Keratinocyte (primary cell): ENCODE measurements around the gene PRKD3. TPM values are rescaled to one million over a fixed set of nuclear protein-coding genes. Genes with fewer than 3 reads are reported as not detected.

Experiments
- DNase-seq: peaks from one replicate; pipeline ENCODE4 v3.0.0-alpha.2; 2011; ENCODE audit warnings: low read depth, missing footprints, low spot score
- FAIRE-seq: peaks from 2 replicates; lab custom pipeline; 2011; peaks lifted over from hg19 to GRCh38; lab: Jason Lieb, UNC
- H2AFZ ChIP-seq: 2 replicates; pipeline ENCODE4 v1.6.0; 2012; ENCODE audit warnings: low read length, control low read depth, inconsistent platforms; ENCODE audit not compliant: control insufficient read depth
- H3K27ac ChIP-seq: 2 replicates; pipeline ENCODE4 v1.5.1; 2011; ENCODE audit warnings: low read length; ENCODE audit not compliant: control insufficient read depth, insufficient read depth
- H3K27me3 ChIP-seq: 3 replicates; pipeline ENCODE4 v1.6.0; 2011; ENCODE audit warnings: low read length; ENCODE audit not compliant: control insufficient read depth, insufficient read depth; ENCODE audit errors: extremely low read depth
- H3K36me3 ChIP-seq, 2 experiments: 2 replicates in 1 of 2; 3 replicates in 1 of 2; pipeline ENCODE4 v1.5.1; 2011; ENCODE audit warnings: low read length in 2 of 2, mild to moderate bottlenecking in 1 of 2; ENCODE audit not compliant: control insufficient read depth in 2 of 2, insufficient read depth in 2 of 2; ENCODE audit errors: extremely low read depth in 1 of 2
- H3K4me1 ChIP-seq: 3 replicates; pipeline ENCODE4 v1.5.1; 2011; ENCODE audit warnings: low read length; ENCODE audit not compliant: control insufficient read depth, insufficient read depth; ENCODE audit errors: extremely low read depth
- H3K4me2 ChIP-seq: 3 replicates; pipeline ENCODE4 v1.6.0; 2011; ENCODE audit warnings: low read depth, low read length; ENCODE audit not compliant: control insufficient read depth, insufficient read depth; ENCODE audit errors: extremely low read depth
- H3K4me3 ChIP-seq, 3 experiments: fragments of 200-600 bp in 1 of 3; sonication (generic) in 1 of 3; 2 replicates in 2 of 3; 3 replicates in 1 of 3; pipeline ENCODE4 v1.5.1; 2011 to 2016; ENCODE audit warnings: low read length in 3 of 3, mild to moderate bottlenecking in 3 of 3, control low read depth in 2 of 3, inconsistent platforms in 1 of 3, low read depth in 1 of 3, mixed read lengths in 1 of 3, mixed run types in 1 of 3, moderate library complexity in 1 of 3; ENCODE audit not compliant: control insufficient read depth in 2 of 3, insufficient read depth in 2 of 3; ENCODE audit errors: extremely low read depth in 1 of 3
- H3K79me2 ChIP-seq: 2 replicates; pipeline ENCODE4 v1.6.0; 2012; ENCODE audit warnings: low read length; ENCODE audit not compliant: control insufficient read depth, insufficient read depth
- H3K9ac ChIP-seq: 3 replicates; pipeline ENCODE4 v1.6.0; 2011; ENCODE audit warnings: low read length; ENCODE audit not compliant: control insufficient read depth, insufficient read depth; ENCODE audit errors: extremely low read depth
- H3K9me1 ChIP-seq: 3 replicates; pipeline ENCODE4 v1.6.0; 2011; ENCODE audit warnings: low read length; ENCODE audit not compliant: control insufficient read depth, insufficient read depth; ENCODE audit errors: extremely low read depth
- H3K9me3 ChIP-seq: 2 replicates; pipeline ENCODE4 v1.5.1; 2012; ENCODE audit warnings: low read depth, low read length; ENCODE audit not compliant: control insufficient read depth
- H4K20me1 ChIP-seq: 3 replicates; pipeline ENCODE4 v1.6.0; 2011; ENCODE audit warnings: low read length; ENCODE audit not compliant: control insufficient read depth, insufficient read depth; ENCODE audit errors: extremely low read depth
- EZH2 ChIP-seq: IDR thresholded peaks from one replicate; pipeline ENCODE4 v1.6.1; 2012; ENCODE audit warnings: inconsistent platforms, mild to moderate bottlenecking, low read length, moderate library complexity
- dilution Hi-C: fragments of 300-500 bp; cut with MboI; formaldehyde crosslinking; loops from one replicate; pipeline ENCODE4 v1.7.0; 2020; ENCODE audit warnings: low sequenced_read_pairs; ENCODE audit not compliant: extremely low pct_ligation_motif_present
- polyA plus RNA-seq, 5 experiments: library from polyadenylated mRNA; depleted of rRNA in 3 of 5; stranded (reverse) in 3 of 5; stranded (forward) in 1 of 5; unstranded in 1 of 5; fragments of >200 nt; gene quantifications; 1 replicate in 1 of 5; 2 replicates in 3 of 5; 3 replicates in 1 of 5; pipeline versions ENCODE4 v1.2.1 to v1.2.3, GENCODE V29; 2011 to 2012; ENCODE audit warnings: missing spikeins in 2 of 5, low read depth in 1 of 5, low replicate concordance in 1 of 5
- TF ChIP-seq, protein P1 (sequence below), 3 experiments: IDR thresholded peaks in 1 of 3; conservative IDR thresholded peaks in 1 of 3; optimal IDR thresholded peaks in 1 of 3; 2 replicates in 2 of 3; 3 replicates in 1 of 3; pipeline versions ENCODE3 to v1.5.1; 2011; ENCODE audit warnings: low read length in 3 of 3, mild to moderate bottlenecking in 3 of 3, moderate library complexity in 2 of 3, control low read depth in 1 of 3, inconsistent platforms in 1 of 3; ENCODE audit not compliant: insufficient read depth in 2 of 3; ENCODE audit errors: extremely low read depth in 1 of 3

PRKD3 gene
- polyA plus RNA-seq, 1 donor (not counting 4 experiments of a cell fraction or from before 2014, with no cell fraction given), result 25.4 TPM

DNA sequence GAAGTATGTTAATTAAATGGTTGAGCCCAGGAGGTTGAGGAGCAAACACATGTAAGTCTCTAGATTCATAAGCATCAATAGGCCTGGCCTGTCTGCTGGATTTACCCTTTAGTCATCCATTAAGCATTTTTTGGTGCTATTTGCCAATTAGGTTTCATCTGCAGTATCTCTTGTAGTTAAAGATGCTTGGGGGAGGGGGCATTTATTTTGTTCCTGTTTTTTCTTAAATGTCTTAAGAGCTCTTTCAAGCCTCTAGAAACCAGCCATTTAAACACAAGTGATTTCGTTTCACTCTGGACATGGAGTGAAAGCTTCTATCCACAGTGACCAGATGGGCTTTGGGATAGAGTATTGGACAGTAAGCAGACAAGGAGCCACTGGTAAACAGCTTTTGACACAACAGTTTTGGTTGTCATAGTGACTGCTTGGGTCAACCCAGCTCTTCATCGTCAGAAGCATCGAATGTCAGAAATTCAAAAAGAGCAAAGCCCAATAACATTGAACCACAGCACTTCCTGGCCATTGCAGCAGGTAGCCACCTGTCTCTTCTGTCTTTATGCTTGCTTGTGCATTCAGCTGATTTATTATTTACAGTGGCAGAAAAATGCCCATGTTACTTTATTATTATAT is 24.7 kb upstream of the PRKD3 start:
- Histone ChIP-seq H3K36me3 (no peaks in the 10 kb centered on the region), H3K9me3 (no peaks in the 10 kb centered on the region), H2AFZ (no peak overlapping the region), H3K27ac (no peak overlapping the region), H3K79me2 (no peaks in the 10 kb centered on the region), H3K4me3 (no peak overlapping the region), H3K9me1 (no peaks in the 10 kb centered on the region), H4K20me1 (no peaks in the 10 kb centered on the region), H3K4me1 (peaks cover 13% of the 10 kb centered on the region), H3K27me3 (no peaks in the 10 kb centered on the region), H3K9ac (no peak overlapping the region), H3K4me2 (no peak overlapping the region)
- FAIRE-seq (no peak), DNase-seq (no peak)
- TF ChIP-seq, protein P1, sequence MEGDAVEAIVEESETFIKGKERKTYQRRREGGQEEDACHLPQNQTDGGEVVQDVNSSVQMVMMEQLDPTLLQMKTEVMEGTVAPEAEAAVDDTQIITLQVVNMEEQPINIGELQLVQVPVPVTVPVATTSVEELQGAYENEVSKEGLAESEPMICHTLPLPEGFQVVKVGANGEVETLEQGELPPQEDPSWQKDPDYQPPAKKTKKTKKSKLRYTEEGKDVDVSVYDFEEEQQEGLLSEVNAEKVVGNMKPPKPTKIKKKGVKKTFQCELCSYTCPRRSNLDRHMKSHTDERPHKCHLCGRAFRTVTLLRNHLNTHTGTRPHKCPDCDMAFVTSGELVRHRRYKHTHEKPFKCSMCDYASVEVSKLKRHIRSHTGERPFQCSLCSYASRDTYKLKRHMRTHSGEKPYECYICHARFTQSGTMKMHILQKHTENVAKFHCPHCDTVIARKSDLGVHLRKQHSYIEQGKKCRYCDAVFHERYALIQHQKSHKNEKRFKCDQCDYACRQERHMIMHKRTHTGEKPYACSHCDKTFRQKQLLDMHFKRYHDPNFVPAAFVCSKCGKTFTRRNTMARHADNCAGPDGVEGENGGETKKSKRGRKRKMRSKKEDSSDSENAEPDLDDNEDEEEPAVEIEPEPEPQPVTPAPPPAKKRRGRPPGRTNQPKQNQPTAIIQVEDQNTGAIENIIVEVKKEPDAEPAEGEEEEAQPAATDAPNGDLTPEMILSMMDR (optimal IDR thresholded peaks at IDR 0.05 in 1 of 3, IDR thresholded peaks at IDR 0.05 in 1 of 3, conservative IDR thresholded peaks at IDR 0.05 in 1 of 3; ENCODE audit: extremely low read depth in 1 of 3, insufficient read depth in 2 of 3, low read length in 3 of 3), result no peak
- no peak for TF ChIP-seq EZH2
- dilution Hi-C loops, result no loop called here

DNA sequence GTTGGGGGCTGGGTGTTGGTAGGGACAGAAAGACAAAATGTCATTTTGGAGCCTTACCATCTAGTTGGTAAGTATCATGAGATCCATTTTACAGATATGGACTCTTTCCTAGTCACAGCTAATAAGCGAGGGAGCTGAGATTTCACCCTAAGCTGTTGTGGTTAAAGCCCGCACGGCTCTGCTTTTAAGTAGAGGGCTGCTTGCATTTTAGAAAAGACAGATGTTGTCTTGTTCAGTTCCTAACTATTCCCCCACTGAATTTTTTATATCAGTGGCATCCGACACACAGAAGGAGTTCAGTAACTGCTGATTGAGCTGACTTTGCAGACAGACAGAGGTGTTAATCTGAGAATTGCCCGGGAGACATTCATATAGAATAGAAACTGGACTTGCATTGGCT is 23.5 kb upstream of the PRKD3 start:
- no peak for TF ChIP-seq EZH2
- TF ChIP-seq, protein P1 (optimal IDR thresholded peaks at IDR 0.05 in 1 of 3, IDR thresholded peaks at IDR 0.05 in 1 of 3, conservative IDR thresholded peaks at IDR 0.05 in 1 of 3; ENCODE audit: extremely low read depth in 1 of 3, insufficient read depth in 2 of 3, low read length in 3 of 3), result no peak

More for the DNA sequence above, 23.5 kb upstream of the PRKD3 start:
- Histone ChIP-seq H3K27ac (no peak overlapping the region), H3K36me3 (no peaks in the 10 kb centered on the region), H3K9me1 (no peaks in the 10 kb centered on the region), H3K4me1 (peaks cover 21% of the 10 kb centered on the region), H3K9ac (no peak overlapping the region), H3K79me2 (no peaks in the 10 kb centered on the region), H4K20me1 (no peaks in the 10 kb centered on the region), H2AFZ (no peak overlapping the region), H3K27me3 (no peaks in the 10 kb centered on the region), H3K4me2 (no peak overlapping the region), H3K4me3 (no peak overlapping the region), H3K9me3 (no peaks in the 10 kb centered on the region)
- DNase-seq, result no peak
- dilution Hi-C loops, result no loop called here
- no peak for FAIRE-seq
